ENCODE data around the gene CCNG2. TPM values are rescaled to one million over a fixed set of nuclear protein-coding genes. Genes with fewer than 3 reads are reported as not detected.

The CCNG2 gene
- total RNA-seq, 1 experiment from 2014 or later = 9.2 TPM

GRCh38 chr4:77184974-77185373, 28.0 kb downstream of the CCNG2 start:
- intact Hi-C loops (cut with micrococcal nuclease; ENCODE audit: unreplicated experiment) = no loop called here
- Histone ChIP-seq H3K36me3 (ENCODE audit: insufficient read depth, low read length, poor library complexity, severe bottlenecking) (no peaks in the 10 kb centered on the region), H3K4me3 (ENCODE audit: low read depth, low read length, poor library complexity, severe bottlenecking) (no peak overlapping the region), H3K4me1 (ENCODE audit: insufficient read depth, low read length, poor library complexity, severe bottlenecking) (no peaks in the 10 kb centered on the region), H3K9me3 (ENCODE audit: low read depth, low read length, poor library complexity, severe bottlenecking) (no peaks in the 10 kb centered on the region), H3K27ac (ENCODE audit: low read depth, low read length, poor library complexity, severe bottlenecking) (no peak overlapping the region), H3K27me3 (replicated peaks; ENCODE audit: insufficient read depth, low read depth, low read length, poor library complexity) (no peaks in the 10 kb centered on the region)
- no peak for DNase-seq (ENCODE audit: low spot score)
- BruUV-seq (replicated peaks) = no TSS peak
- POLR2A ChIA-PET (ENCODE audit: low non-redundant PET) = no interaction called here
- CTCF ChIA-PET = no interaction called here
- TF ChIP-seq CTCF (conservative IDR thresholded peaks at IDR 0.05; ENCODE audit: low read depth, low read length) (no peak), EZH2 (IDR thresholded peaks at IDR 0.05; ENCODE audit: borderline replicate concordance, low read depth, low read length, poor library complexity, severe bottlenecking) (no peak)

GRCh38 chr4:77185686-77186085, 28.7 kb downstream of the CCNG2 start:
- Histone ChIP-seq H3K4me1 (ENCODE audit: insufficient read depth, low read length, poor library complexity, severe bottlenecking) (no peaks in the 10 kb centered on the region), H3K27ac (ENCODE audit: low read depth, low read length, poor library complexity, severe bottlenecking) (no peak overlapping the region), H3K27me3 (replicated peaks; ENCODE audit: insufficient read depth, low read depth, low read length, poor library complexity) (no peaks in the 10 kb centered on the region), H3K36me3 (ENCODE audit: insufficient read depth, low read length, poor library complexity, severe bottlenecking) (no peaks in the 10 kb centered on the region), H3K9me3 (ENCODE audit: low read depth, low read length, poor library complexity, severe bottlenecking) (no peaks in the 10 kb centered on the region), H3K4me3 (ENCODE audit: low read depth, low read length, poor library complexity, severe bottlenecking) (no peak overlapping the region)
- DNase-seq (ENCODE audit: low spot score) = no peak
- ChIA-PET POLR2A (ENCODE audit: low non-redundant PET) (no interaction called here), CTCF (no interaction called here)
- TF ChIP-seq CTCF (conservative IDR thresholded peaks at IDR 0.05; ENCODE audit: low read depth, low read length) (no peak), EZH2 (IDR thresholded peaks at IDR 0.05; ENCODE audit: borderline replicate concordance, low read depth, low read length, poor library complexity, severe bottlenecking) (no peak)
- intact Hi-C loops (cut with micrococcal nuclease; ENCODE audit: unreplicated experiment) = no loop called here
- BruUV-seq (replicated peaks) = no TSS peak

- ChIA-PET POLR2A (ENCODE audit: low non-redundant PET) (no interaction called here), CTCF (no interaction called here)
- no peaks in the 10 kb centered on the region for H3K9me3 ChIP-seq (ENCODE audit: low read depth, low read length, poor library complexity, severe bottlenecking)
- no peaks in the 10 kb centered on the region for H3K27me3 ChIP-seq (replicated peaks; ENCODE audit: insufficient read depth, low read depth, low read length, poor library complexity)
- intact Hi-C loops (cut with micrococcal nuclease; ENCODE audit: unreplicated experiment) = no loop called here
- no peak for TF ChIP-seq EZH2 (IDR thresholded peaks at IDR 0.05; ENCODE audit: borderline replicate concordance, low read depth, low read length, poor library complexity, severe bottlenecking)
- TF ChIP-seq CTCF (conservative IDR thresholded peaks at IDR 0.05; ENCODE audit: low read depth, low read length) = no peak
- no peak overlapping the region for H3K4me3 ChIP-seq (ENCODE audit: low read depth, low read length, poor library complexity, severe bottlenecking)
- BruUV-seq (replicated peaks) = no TSS peak
- H3K27ac ChIP-seq (ENCODE audit: low read depth, low read length, poor library complexity, severe bottlenecking) = no peak overlapping the region
- no peak for DNase-seq (ENCODE audit: low spot score)
- no peaks in the 10 kb centered on the region for H3K4me1 ChIP-seq (ENCODE audit: insufficient read depth, low read length, poor library complexity, severe bottlenecking)
- H3K36me3 ChIP-seq (ENCODE audit: insufficient read depth, low read length, poor library complexity, severe bottlenecking) = no peaks in the 10 kb centered on the region
Measured at GRCh38 chr4:77187322-77187721, 30.3 kb downstream of the CCNG2 start.
